Dermis blood vessel endothelial cell (primary cell): Measurements from ENCODE around the gene TRA2B. TPM values are rescaled to one million over a fixed set of nuclear protein-coding genes. Genes with fewer than 3 reads are reported as not detected.
"Not testable (repeated sequence)": the region's sequence is repeated elsewhere in the genome, so short reads cannot be mapped to it uniquely, and the experiment has no call there.

ENCODE experiments used
- DNase-seq: peaks from one replicate; pipeline ENCODE4 v3.0.0; 2010
- total RNA-seq: library from RNA; depleted of rRNA; stranded (reverse); fragments of >200 nt; gene quantifications from 2 replicates; pipeline ENCODE4 v1.2.3, GENCODE V29; 2014

Gene TRA2B
- total RNA-seq, 1 donor from 2014 or later = 219 TPM

- no peak for DNase-seq
Observed at GRCh38 chr3:185926445-185926844, 11.4 kb downstream of the TRA2B start.

- no peak for DNase-seq
Observed at GRCh38 chr3:185925353-185925752, 12.5 kb downstream of the TRA2B start.

GRCh38 chr3:185924375-185924774 is 13.4 kb downstream of the TRA2B start:
- no peak for DNase-seq

GRCh38 chr3:185920184-185920583 is 17.6 kb downstream of the TRA2B start:
- no peak for DNase-seq

DNA sequence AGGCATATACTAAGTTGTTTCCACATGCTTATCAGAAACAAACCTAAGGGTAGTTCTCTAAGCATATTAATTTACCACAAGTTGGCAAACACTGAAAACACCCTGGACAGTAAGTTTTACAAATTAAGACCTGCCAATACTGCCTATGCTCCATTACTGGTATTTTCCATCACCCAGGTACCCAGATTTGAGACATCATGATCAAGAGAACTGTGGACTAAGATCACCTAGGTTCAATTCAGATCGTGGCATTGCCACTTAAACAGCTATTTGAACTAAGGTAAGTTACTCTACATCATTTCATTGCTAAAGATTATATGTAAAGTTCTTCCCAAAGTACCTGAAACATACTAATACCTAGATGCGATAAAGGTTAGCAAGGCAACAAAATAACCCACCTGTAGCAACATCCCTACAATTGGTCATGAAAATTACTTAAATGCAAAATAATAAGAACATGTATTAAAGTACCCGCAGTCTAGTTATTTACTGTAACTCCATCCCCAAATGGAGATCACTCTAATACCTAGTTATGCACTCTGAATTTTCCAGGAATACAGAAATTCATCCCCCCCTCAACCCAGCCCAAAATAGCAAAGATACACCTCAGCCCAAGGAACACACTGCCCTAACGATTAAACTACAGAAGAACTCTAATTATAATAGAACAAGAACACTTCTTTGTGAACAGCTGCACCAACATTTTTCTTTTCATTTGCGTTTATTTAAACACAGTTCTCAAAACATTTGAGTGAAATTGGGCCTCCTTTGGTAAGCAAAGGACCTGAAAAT is 21.6 kb downstream of the TRA2B start:
- DNase-seq = no peak

- no peak for DNase-seq
Observed at GRCh38 chr3:185915642-185916041, 22.2 kb downstream of the TRA2B start.

- no peak for DNase-seq
Observed at GRCh38 chr3:185914911-185915629, 22.7 kb downstream of the TRA2B start.

DNA sequence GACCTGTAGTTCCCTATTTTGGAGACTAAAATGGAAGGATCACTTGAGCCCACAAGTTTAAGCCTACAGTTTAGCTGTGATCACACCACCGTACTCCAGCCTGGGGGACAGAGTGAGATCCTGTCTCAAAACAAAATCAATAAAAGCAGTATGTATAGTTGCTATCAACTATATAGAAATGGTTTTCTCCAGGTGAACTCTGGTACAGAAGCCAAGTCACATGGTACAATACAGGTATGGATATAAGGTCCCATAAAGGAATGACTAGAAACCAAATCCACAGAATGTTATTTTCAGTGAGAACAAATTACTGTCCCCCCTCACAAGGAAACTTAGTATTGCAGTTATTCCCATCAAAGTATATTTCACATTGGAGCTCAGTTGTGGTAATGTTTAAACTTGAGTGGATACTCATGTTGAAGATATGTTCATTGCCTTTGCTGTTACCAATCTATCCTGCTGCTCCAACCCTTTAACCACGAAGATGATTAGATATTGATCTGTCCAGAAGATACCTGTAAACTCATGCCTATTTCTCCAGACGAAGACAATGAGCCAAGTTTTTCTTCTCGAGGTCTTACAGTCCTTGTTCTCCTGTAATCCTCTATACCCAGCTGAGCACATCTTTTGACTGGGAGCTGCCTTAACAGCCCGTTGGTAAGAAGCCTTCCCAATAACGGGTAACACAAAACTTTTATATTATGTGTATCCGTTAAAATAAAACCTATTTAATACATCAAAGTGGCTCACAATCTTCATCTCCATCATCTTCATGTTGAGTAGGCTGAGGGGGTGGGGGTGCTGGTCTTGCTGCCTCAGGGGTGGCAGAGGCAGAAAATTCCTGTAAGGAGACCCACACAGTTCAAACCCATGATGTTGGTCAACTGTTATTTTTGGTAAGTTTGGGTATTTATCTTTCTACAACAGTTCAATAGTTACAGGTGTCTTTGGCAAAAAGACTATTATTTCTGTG is 24.6 kb downstream of the TRA2B start:
- no peak for DNase-seq

GRCh38 chr3:185912512-185912911 is 25.3 kb downstream of the TRA2B start:
- no peak for DNase-seq

DNA sequence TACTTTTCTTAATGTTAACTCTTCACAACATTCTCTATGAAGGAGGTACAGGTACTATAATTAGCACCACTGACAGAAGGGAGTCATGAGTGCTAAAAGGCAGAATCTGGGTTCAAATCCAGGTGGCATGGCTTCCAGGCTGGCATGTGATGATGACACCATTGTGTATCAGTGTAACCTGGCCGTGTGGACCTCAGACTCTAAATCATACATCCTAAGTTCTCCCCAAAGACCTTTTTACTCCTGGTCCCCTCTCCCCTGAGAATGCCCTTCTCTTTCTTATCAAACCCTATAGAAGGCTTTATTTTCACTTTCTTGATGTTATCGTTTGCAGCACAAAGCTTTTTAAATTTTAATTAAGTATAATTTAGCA is 26.8 kb downstream of the TRA2B start:
- DNase-seq = not testable (repeated sequence)

- not testable (repeated sequence) for DNase-seq
Observed at GRCh38 chr3:185910322-185911075, 27.3 kb downstream of the TRA2B start.

DNA sequence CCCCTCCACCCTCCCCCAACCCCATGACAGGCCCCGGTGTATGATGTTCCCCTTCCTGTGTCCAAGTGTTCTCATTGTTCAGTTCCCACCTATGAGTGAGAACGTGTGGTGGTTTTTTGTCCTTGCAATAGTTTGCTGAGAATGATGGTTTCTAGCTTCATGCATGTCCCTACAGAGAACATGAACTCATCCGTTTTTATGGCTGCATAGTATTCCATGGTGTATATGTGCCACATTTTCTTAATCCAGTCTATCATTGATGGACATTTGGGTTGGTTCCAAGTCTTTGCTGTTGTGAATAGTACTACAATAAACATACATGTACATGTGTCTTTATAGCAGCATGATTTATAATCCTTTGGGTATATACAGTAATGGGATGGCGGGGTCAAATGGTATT is 27.9 kb downstream of the TRA2B start:
- DNase-seq = not testable (repeated sequence)

DNA sequence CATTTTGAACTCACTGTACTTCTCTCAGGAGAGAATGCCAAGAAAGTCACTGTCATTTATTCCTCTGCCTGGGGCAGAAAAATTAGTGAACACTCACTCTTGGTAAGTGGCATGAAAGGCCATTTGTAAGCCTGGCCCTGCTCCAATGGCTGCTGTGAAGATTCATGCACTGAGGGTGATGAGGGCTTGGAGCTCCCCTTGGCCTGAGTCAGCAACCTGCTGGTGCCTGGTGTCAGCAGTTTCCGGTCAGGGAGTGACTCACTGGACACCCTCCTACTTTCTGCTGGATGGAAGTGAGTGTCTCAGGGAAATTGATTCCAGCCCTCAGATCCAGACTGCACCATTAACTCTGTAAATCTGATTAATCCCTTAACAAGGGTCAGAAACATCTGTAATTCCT is 37.6 kb downstream of the TRA2B start:
- DNase-seq = peak; percentile 90

DNA sequence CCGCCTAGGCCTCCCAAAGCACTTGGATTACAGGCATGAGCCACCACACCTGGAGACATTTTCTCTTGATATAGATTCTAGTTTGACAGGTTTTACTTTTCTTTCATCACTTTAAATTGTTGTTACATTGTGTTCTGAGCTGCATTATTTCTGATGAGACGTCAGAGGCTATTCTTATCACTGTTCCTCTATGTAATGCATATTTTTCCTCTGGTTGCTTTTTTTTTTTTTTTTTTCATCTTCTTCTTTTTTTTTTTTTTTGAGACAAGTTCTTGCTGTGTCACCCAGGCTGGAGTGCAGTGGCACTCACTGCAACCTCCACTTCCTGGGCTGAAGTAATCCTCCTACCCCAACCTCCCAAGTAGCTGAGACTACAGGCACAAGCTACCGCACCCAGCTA is 41.2 kb downstream of the TRA2B start:
- DNase-seq = no peak

DNA sequence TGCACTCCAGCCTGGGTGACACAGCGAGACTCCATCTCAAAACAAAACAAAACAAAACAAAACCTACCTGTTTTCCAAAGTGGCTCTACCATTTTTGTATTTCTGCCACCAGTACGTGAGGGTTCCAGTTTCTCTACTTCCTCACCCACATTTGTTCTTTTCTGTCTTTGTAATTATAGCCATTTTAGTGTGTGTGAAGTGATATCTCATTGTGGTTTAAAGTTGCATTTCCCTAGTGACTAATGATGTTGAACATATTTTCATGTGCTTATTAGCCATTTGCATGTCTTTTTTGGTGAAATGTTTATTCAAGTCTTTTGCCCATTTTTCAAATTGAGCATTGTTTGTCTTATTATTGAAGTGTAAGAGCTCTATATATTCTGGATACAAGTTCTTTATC is 50.7 kb downstream of the TRA2B start:
- no peak for DNase-seq

GRCh38 chr3:185884641-185885040 is 53.2 kb downstream of the TRA2B start:
- DNase-seq = no peak

- DNase-seq = no peak
Observed at GRCh38 chr3:185881926-185882325, 55.9 kb downstream of the TRA2B start.

DNA sequence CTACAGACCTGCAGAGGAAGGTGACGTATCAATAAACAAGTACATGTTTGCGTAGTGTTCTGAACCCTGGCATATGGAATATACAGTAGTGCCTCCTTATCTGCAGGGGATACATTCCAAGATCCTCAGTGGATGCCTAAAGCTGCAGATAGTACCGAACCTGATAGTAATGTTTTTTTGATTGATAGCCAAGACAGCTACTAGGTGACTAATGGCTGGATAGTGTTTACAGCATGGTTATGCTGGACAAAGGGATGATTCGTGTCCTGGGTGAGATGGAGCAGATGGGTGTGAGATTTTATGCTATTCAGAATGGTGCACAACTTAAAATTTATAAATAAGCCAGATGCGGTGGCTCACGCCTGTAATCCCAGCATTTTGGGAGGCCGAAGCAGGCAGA is 57.2 kb downstream of the TRA2B start:
- DNase-seq = no peak

DNA sequence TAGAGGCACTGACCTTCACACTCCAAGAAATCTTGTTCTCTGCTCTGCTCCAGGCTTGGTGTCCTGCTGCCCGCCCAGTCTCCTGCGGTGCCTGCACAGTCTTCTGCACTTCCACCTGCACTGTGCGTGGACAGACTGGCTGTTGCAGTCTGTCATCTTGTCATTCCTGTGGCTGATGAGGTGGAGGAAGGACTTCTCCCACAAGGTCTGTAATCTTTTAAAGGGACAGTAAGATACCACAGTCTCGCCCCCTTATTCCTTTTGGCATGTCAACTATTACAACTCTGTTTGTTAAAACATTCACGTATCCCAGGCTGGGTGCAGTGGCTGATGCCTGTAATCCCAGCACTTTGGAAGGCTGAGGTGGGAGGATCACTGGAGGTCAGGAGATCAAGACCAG is 58.9 kb downstream of the TRA2B start:
- DNase-seq = no peak

DNA sequence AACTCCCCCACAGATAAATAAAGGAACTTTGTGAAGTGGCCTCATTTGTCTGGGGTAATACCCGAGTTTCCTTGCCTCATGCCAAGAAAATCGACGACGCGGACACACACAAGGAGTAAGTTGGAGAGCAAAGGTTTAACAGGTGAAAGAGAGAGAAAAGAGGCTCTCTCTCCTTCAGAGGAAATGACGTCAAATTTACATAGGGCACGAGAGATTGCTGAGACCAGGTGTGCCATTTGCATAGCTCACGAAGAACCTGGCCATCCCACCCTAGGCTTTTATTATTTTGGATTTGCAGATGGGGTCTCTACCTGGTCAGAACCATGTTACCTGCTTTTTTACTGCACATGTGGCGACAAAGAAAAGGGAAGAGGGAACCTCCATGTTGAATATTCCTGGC is 63.7 kb downstream of the TRA2B start:
- DNase-seq = no peak

DNA sequence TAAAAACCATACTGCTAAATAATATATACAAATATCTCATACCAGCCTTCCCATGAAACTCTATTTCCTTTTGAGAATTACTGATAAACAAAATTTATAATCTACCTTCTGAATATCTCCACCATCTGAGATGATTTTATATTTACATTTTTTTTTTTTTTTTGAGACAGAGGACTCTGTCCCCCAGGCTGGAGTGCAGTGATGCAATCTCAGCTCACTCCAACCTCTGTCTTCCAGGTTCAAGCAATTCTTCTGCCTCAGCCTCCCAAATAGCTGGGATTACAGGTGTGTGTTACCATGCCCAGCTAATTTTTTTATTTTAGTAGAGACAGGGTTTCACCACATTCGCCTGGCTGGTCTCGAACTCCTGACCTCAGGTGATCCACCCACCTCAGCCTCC is 70.2 kb downstream of the TRA2B start:
- no peak for DNase-seq

GRCh38 chr3:185866995-185867394 is 70.8 kb downstream of the TRA2B start:
- DNase-seq = no peak
